Measurements from ENCODE around the gene BUD23.
A peak's percentile ranks its signal among the peaks of the same experiment; 100 is the strongest.

Gene BUD23

GRCh38 chr7:73715648-73716317 is 32.4 kb downstream of the BUD23 start:
- Histone ChIP-seq H4K20me1 (ENCODE audit: insufficient read depth, low read length) (peaks cover 40% of the 10 kb centered on the region), H2AFZ (ENCODE audit: low read depth, low read length) (no peak overlapping the region), H3K27me3 (ENCODE audit: insufficient read depth, low read length, poor library complexity) (peaks cover 17% of the 10 kb centered on the region), H3K36me3 (ENCODE audit: insufficient read depth, low read length) (no peaks in the 10 kb centered on the region), H3K9ac (ENCODE audit: low read depth, low read length) (no peak overlapping the region), H3K79me2 (ENCODE audit: insufficient read depth, low read length) (no peaks in the 10 kb centered on the region), H3K4me1 (ENCODE audit: insufficient read depth, low read length) (peaks cover 18% of the 10 kb centered on the region), H3K4me3 (ENCODE audit: low read depth in 1 of 2, low read length in 2 of 2) (no peak overlapping the region), H3K27ac (ENCODE audit: low read length) (no peak overlapping the region), H3K4me2 (ENCODE audit: insufficient read depth, low read length) (no peak overlapping the region), H3K9me3 (ENCODE audit: insufficient read depth, low read length, severe bottlenecking) (no peaks in the 10 kb centered on the region)
- DNase-seq = no peak
- TF ChIP-seq EZH2 (IDR thresholded peaks at IDR 0.05; ENCODE audit: borderline replicate concordance, low read depth, low read length, severe bottlenecking) = no peak
- no peak for TF ChIP-seq CTCF (IDR thresholded peaks at IDR 0.05; ENCODE audit: borderline replicate concordance, extremely low read depth, low read length, poor library complexity, severe bottlenecking)
- ATAC-seq (ENCODE audit: insufficient read depth, low read depth) = peak; percentile 39; the same call in 1 of the 3 replicates

GRCh38 chr7:73716318-73716890 is 33.0 kb downstream of the BUD23 start:
- Histone ChIP-seq H3K36me3 (ENCODE audit: insufficient read depth, low read length) (no peaks in the 10 kb centered on the region), H3K4me2 (ENCODE audit: insufficient read depth, low read length) (no peak overlapping the region), H3K4me1 (ENCODE audit: insufficient read depth, low read length) (peaks cover 18% of the 10 kb centered on the region), H3K9ac (ENCODE audit: low read depth, low read length) (no peak overlapping the region), H3K4me3 (ENCODE audit: low read depth in 1 of 2, low read length in 2 of 2) (no peak overlapping the region), H3K79me2 (ENCODE audit: insufficient read depth, low read length) (no peaks in the 10 kb centered on the region), H3K9me3 (ENCODE audit: insufficient read depth, low read length, severe bottlenecking) (no peaks in the 10 kb centered on the region), H2AFZ (ENCODE audit: low read depth, low read length) (no peak overlapping the region), H3K27me3 (ENCODE audit: insufficient read depth, low read length, poor library complexity) (peaks cover 17% of the 10 kb centered on the region), H4K20me1 (ENCODE audit: insufficient read depth, low read length) (peaks cover 40% of the 10 kb centered on the region), H3K27ac (ENCODE audit: low read length) (no peak overlapping the region)
- DNase-seq = no peak
- ATAC-seq (ENCODE audit: insufficient read depth, low read depth) = no peak
- TF ChIP-seq CTCF (IDR thresholded peaks at IDR 0.05; ENCODE audit: borderline replicate concordance, extremely low read depth, low read length, poor library complexity, severe bottlenecking) (no peak), EZH2 (IDR thresholded peaks at IDR 0.05; ENCODE audit: borderline replicate concordance, low read depth, low read length, severe bottlenecking) (no peak)

GRCh38 chr7:73717025-73717807 is 33.8 kb downstream of the BUD23 start:
- no peak overlapping the region for H3K27ac ChIP-seq (ENCODE audit: low read length)
- H4K20me1 ChIP-seq (ENCODE audit: insufficient read depth, low read length) = peaks cover 40% of the 10 kb centered on the region
- no peaks in the 10 kb centered on the region for H3K36me3 ChIP-seq (ENCODE audit: insufficient read depth, low read length)
- no peaks in the 10 kb centered on the region for H3K9me3 ChIP-seq (ENCODE audit: insufficient read depth, low read length, severe bottlenecking)
- TF ChIP-seq EZH2 (IDR thresholded peaks at IDR 0.05; ENCODE audit: borderline replicate concordance, low read depth, low read length, severe bottlenecking) (no peak), CTCF (IDR thresholded peaks at IDR 0.05; ENCODE audit: borderline replicate concordance, extremely low read depth, low read length, poor library complexity, severe bottlenecking) (no peak)
- H3K9ac ChIP-seq (ENCODE audit: low read depth, low read length) = no peak overlapping the region
- no peak for DNase-seq
- no peak overlapping the region for H2AFZ ChIP-seq (ENCODE audit: low read depth, low read length)
- H3K27me3 ChIP-seq (ENCODE audit: insufficient read depth, low read length, poor library complexity) = peaks cover 17% of the 10 kb centered on the region
- H3K4me3 ChIP-seq (ENCODE audit: low read depth in 1 of 2, low read length in 2 of 2) = no peak overlapping the region
- no peak overlapping the region for H3K4me2 ChIP-seq (ENCODE audit: insufficient read depth, low read length)
- peaks cover 18% of the 10 kb centered on the region for H3K4me1 ChIP-seq (ENCODE audit: insufficient read depth, low read length)
- H3K79me2 ChIP-seq (ENCODE audit: insufficient read depth, low read length) = no peaks in the 10 kb centered on the region
- ATAC-seq (ENCODE audit: insufficient read depth, low read depth) = peak; percentile 4; the same call in 1 of the 3 replicates

Data from DND-41 (cell line).